Stromal cell of bone marrow (primary cell): Measurements from ENCODE around the gene FBLN2.

Source experiments
- DNase-seq: peaks from one replicate; pipeline ENCODE4 v3.0.0-alpha.2; 2012; ENCODE audit warnings: low read depth

FBLN2 gene

DNA sequence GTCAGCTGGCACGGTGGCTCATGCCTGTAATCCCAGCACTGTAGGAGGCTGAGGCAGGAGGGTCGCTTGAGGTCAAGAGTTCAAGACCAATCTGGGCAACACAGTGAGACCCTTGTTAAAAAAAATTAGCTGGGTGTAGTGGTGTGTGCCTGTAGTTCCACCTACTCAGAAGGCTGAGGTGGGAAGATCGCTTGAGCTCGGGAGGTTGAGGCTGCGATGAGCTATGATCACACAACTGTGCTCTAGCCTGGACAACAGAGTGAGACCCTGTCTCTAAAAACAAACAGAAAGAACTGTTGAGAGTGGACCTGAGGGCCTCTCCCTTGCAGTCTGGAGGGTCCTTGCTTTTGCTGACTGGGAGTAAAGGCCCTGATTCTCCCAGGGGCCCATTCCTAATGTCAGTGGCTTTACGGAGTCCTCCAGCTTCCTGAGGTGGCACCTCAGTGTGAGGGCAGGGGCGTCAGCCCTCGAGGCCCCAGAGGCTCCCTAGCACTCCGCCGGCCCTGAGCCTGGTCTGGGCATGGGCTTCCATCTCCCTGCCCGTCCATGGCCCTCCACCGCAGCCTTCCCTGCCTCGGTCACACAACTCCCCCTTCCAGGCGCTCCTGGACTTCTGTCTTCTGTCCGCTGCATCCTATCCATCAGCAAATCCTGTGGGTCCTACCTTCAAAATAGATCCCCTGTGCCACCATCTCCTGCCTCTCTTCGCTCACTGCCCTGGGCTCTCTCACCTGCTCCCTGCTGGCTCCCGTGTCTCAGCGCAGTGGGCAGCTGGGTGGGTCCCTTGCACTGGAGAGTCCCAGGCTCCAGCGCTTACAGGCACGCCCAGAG lies 19.0 kb downstream of the FBLN2 start:
- no peak for DNase-seq

DNA sequence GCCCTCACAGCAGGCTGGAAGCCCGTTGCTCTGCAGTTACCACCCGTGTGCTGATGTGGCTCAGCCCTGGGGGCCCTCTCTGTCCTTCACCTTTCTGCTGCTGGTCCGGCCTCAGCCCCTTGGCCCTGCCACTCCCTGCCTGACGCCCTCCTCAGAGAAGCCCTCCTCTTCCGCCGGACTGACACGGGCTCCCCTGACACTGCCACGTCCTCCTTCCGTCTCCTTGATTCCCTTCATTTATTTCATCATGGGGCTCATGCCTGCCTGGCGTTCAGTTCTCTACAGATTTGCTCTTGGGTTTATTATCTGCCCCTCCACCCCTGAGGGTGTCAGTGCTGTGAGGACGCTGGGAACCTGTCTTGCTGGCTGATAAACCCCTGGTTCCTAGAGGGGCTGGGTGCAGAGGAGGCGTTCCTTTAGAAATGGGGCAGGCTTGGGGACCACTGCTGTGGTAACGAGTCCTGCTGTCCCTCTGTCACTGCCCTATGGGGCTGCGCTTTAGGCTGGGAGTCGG lies 19.6 kb downstream of the FBLN2 start:
- no peak for DNase-seq

GRCh38 chr3:13569201-13569600 lies 20.3 kb downstream of the FBLN2 start:
- DNase-seq, result no peak

- DNase-seq, result no peak
These were observed 20.9 kb downstream of the FBLN2 start for GRCh38 chr3:13569641-13570390.

- no peak for DNase-seq
These were observed 21.7 kb downstream of the FBLN2 start for GRCh38 chr3:13570391-13571194.

DNA sequence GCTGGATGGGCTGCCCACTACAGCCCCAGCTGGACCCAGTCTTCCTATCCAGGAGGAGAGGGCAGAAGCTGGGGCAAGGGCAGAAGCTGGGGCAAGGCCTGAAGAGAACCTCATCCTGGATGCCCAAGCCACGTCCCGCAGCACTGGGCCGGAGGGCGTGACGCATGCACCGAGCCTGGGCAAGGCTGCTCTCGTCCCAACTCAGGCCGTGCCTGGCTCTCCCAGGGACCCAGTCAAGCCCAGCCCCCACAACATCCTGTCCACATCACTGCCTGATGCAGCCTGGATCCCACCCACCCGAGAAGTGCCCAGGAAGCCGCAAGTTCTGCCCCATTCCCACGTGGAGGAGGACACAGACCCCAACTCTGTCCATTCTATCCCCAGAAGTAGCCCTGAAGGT lies 22.3 kb downstream of the FBLN2 start:
- no peak for DNase-seq

DNA sequence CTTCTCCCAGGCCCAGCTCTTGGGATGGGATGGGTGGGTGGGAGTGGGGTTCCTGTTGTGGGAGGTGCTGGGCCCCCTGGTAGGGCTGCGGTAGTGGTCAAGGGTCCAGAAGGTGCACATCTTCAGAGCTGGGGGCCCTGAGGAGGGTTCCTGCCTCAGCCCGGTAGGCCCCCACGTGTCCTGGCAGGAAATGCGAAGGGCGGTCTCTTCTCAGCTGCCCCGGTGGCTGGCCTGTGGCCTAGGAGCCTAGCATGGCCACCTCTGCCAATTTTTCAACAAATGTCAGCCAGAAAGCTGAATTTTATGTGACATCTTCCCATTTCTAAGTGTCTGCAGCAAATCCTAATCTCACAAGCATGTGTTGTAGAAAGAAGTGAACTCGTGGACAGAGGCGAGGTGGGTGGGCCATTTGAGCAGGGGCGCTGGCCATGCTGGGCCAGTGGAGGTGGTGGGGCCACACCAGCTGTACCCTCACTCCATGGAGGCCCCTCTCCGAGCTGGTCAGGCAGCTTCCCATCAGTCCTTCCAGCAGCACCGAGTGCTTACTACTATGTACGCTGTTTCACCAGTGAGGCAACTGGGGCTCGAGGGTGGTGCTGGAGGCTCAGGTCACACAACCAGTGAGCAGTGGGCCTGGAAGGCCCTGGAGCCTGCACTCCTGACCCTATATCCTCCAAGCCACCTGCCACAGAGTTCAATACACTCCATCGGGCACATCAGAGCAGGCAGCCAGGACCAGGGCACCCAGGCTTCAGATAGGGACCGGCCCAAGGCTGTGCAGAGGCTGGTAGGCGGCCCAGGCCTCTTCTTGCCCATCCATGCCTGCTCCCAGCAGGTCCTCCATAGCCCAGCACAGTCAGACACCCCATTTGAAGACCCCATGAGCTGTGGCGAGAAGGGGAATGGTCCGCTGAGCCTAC lies 23.2 kb downstream of the FBLN2 start:
- DNase-seq, result no peak

GRCh38 chr3:13572926-13573623 lies 24.1 kb downstream of the FBLN2 start:
- no peak for DNase-seq

DNA sequence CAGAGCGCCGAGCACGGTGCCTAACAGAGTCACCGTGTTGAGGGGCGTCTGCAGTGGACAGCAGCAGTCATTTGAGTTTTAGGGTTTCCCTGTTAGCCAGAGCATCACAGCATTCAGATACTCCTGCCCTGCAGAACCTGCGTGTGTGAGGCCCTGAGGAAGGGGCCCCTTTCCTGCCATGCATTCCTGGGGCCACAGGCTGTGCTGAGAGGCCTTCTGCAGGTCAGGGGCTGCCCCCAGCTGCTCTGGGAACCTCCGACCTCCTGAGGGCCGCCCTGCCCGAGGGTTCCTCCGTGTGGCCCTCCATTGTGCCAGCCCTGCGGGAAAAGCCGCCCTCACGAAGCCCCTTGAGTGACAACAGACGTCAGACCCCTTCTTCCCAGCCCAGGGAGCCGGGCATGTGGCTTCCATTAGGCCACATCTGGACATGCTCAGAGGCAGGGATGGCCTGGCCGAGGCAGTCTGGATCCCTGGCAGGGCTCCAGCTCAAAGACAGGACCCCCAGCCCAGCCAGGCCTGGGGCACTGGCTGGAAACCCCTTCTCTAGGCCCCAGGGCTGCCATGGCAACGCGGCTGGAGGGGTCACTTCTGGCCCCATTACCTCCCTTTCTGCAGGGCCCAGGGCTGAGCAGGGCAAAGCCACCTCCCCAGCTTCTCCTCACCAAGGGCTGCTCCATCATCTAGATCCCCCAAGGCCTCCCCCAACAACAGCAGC lies 25.3 kb downstream of the FBLN2 start:
- no peak for DNase-seq

GRCh38 chr3:13574798-13575451 lies 26.0 kb downstream of the FBLN2 start:
- no peak for DNase-seq

DNA sequence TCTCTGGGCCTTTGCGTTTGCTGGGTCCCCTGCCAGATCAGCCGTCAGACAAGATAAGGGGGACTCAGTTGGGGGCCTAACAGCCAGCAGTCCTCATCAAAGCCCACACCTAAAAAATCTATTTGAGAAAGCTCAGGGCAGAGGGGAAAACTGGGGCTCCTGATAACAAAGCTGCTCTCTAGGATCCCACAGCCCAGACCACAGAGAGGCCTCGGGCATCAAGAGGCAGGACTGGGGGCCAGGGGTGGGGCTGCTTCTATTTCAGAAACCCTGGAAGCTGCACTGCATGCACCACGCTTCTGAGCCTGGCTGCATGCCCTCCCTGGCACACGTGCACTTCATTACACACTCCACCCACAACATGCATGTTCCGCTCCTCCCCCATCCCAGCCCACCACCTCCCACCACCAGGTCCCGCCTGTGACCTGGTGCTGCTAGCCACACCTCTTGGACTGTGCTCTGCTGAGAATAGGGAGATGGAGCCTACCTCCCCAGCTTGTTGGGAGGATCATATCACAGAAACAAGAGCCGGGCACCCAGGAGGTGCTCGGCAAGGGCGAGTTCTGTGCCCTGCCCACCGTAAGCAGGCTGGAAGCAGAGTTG lies 26.6 kb downstream of the FBLN2 start:
- DNase-seq, result no peak

- DNase-seq, result no peak
These were observed 28.5 kb downstream of the FBLN2 start for GRCh38 chr3:13577181-13578121.

DNA sequence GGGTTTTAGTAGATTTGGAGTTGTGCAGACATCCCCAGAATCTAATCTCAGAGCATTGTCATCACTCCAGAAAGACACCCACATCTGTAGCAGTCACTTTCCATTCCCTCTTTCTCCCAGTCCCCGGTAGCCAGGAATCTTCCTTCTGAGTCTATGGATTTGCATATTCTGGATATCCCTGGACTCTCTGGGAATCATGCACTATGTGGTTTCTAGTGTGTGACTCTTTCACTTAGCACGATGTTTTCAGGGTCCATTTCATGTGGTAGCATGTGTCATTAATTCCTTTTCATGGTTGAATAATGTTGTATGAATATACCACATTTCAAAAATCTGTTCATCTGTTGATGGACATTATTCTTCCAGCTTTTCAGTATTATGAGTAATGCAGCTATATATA lies 29.3 kb downstream of the FBLN2 start:
- DNase-seq, result no peak

- DNase-seq, result peak; percentile 70
These were observed 30.1 kb downstream of the FBLN2 start for GRCh38 chr3:13579063-13579462.

DNA sequence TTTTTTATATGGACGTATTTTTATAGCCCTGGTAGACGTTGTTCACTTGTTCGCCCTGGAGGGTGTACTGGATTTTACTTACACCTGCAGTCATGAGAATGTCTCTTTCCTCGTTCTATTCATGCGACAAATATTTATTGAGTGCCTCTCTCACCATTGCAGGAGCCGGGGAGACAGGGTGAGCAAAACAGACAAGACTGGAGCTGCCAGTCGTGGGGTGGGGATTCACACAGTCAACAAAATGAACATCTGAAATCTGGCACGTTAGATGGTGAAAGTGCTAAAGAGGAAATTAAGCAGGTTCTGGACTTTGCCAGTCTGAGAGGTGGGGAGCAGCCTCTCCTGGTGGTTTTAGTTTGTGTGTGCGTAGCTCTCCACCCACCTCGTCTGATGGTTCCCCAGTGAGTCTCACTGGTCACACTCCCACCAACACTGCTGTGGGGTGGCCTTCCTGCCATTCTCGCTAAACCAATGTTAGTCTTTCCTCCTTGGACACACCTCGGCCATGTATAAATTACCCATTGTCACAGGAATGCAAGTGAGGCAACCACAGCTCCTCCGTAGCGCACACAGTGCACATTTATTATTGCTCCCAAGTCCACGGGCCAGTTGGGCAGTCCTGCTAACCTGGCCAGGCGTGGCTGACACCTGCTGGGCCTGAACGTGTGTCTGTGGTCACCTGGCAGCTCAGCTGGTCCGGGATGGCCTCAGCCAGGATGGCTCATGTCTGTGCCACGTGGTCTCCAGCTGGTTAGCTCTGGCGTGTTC lies 31.5 kb downstream of the FBLN2 start:
- DNase-seq, result no peak

DNA sequence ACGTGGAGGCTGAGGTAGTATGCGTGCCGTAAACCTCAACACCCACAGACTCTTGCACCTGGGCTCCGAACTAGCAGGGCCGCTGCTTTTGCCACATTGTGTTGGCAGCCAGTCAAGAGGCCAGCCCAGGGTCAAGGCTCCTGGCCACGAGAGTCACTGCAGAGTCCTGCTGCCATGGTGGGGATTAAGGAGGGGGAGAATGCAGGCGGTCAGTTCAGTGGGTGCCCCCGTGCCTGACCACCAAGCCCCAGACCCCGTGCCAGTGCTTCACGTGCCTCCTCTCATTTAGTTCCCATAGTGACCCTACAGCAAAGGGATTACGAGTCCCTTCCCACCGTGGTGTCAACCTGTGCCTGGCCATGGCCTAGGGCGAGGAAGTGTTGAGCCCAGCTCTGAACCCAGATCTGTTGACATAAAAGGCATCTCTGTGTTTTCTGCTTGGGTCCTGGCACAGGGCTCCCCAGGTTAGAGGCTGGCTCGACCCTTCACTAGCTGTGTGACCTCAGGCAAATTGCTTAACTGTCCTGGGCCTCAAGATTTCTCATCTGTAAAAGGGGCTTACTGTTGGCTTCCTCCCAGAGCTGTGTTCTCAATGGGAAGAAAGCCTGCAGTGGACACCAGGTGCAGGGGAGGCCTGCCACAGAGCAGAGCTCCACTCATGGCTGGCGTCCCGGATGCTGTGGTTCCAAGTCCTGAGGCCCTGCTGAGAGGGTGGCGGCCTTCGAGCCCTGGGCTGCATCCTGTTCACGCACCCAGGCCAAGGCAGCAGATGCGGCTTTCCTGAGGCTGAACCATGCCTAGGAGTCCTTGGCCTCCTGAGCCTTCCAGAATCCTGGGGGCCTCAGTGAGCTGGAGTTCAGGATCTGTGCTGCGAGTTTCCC lies 32.8 kb downstream of the FBLN2 start:
- DNase-seq, result no peak
